NCI-H2196 (cell line): ENCODE data around the gene PLSCR5.

Experiments
- DNase-seq: peaks from one replicate; lab custom pipeline; 2025; ENCODE audit not compliant: unreplicated experiment; lab: John Stamatoyannopoulos, UW

Gene PLSCR5

DNA sequence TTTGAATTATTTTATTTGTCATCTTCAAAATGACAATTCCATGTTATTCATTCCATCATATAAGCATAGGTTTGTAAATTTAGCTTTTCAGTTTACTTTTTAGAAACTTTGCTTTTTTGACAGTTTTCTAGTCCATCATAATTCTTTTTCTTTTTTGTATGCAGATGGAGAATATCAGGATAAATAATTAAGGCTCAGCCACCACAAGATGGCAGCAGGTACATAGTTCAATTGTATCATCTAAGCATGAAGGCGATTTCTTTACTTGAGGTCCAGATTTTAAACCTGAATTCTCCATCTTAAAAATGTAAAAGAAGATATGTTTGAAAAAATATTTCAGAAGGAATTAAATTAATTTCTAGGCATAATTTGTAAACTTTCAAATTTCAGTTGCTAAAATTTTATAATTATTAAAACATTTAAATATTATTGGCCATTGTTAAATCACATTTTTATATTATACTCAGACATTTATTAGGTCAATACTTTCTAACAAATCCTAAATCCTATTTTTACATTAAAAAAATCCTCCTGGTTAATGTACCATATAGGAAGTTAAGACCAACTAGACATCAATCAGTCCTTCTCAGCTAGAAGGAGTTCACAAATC, 15.1 kb downstream of the PLSCR5 start:
- DNase-seq, result peak; percentile 12

DNA sequence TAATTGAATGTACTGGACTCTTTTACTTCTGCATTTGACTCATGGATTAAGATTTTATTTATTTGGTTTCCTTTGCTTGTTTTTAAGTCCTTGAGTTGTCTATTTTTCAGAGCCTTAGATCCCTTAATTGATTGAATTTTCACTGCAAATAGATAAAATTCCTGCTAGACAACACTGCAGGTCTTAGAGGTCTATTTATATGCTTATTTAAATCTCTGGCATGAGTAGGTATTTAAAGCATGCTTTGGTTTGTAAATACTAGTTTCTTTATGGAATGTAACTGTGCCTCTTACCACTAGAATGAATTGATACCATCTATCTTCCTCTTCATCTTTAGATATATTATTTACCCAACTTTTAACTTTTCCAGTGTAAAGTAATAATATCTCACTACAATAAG, 20.0 kb downstream of the PLSCR5 start:
- no peak for DNase-seq

DNA sequence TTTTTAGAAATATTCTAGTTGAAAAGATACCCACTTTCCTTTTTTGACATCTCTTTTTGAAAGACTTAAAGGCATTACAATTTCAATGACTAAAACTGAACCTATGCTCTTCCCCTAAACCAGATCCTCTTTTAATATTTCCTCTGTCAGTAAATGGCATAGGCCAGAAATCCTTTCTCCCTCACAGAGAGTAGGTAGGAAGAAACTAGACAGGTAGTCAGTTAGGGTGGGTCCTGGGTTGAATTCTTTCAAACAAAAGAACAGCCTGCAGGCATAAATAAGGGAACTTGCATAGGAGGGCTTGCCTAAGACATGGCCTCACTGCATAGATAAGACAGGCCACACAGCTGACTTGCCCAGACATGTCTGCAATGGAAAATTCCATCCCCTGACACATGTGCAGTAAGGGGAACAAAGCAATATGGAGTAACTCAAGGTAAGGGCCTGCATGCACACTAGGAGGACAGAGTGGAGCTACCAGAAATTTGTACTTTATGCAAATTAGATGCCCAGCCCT, 23.1 kb downstream of the PLSCR5 start:
- no peak for DNase-seq

DNA sequence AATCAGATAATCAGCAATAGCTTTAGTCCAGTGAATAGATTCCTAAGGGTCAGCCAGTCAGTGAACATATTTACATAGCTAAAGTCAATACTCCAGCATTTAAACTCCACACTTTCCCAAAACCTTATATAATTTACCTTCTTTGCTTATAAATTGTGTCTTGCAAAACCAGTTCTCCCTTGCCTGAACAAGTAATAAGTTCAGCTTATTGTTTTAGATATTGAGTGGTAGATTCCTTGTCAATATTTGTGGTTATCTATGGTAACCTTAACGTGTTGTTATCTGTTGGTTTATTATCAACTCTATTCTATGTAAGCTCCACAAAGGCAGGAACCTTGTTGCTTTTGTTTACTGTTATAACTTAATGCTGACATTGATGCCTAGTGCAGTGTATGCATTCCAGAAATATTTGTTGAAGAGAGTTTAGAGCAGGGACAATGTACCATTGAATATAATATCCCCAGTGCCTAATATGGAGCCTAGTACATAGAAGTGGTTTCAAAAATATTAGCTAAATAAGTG, 24.0 kb downstream of the PLSCR5 start:
- no peak for DNase-seq

DNA sequence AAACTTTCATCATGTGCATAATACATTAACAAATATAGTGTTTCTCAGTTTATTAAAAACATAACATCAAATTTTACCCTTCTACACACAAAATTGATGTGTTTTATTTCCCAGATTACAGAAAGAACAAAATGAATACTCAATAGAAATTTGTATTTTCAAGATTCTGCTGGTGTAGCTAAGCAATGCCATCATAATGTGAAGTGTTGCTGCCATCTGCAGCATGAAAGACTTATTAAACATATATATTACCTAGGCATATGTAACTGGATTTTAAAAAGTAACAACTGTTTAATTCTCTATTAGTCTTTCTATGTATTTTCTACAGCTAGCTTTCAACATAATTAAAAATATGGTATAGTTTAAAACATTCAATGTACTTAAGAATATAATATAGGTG, 27.5 kb downstream of the PLSCR5 start:
- peak; percentile 45 for DNase-seq

DNA sequence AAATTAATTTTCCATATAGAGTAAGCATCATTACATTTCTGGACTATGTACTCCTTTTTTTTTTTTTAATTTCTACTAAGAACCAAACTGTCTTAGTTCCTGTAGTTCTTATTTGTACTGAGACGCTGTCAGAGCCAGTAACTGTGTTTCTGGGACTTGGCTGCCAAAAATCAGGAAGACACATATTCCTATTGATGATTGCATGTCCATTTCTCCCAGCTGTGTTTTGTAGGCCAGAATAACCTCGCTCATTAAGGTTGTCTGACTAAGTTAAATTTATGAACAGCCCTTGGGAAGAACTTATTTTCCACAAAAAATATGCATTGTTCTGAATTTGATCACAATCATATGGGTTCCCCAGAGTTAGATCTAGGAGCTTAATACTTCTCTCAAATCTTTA, 29.5 kb downstream of the PLSCR5 start:
- DNase-seq, result no peak

DNA sequence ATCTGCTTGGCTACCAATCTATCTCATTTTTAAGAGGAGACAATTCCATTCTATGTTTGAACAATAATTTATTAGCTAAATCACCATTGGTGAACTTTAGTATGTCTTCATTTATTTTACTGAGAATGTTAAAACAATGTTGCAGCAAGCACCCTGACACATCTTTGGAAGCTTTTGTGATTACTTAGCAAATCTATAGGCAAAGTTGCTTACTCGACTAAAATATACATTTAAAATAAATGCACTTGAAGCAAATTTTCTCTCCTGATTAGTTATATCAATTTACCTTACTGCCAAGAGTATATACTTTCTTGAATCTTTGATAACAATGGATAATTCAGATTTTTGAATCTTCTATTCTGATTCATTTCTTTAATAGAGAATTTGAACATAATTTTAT, 31.0 kb downstream of the PLSCR5 start:
- DNase-seq, result no peak

DNA sequence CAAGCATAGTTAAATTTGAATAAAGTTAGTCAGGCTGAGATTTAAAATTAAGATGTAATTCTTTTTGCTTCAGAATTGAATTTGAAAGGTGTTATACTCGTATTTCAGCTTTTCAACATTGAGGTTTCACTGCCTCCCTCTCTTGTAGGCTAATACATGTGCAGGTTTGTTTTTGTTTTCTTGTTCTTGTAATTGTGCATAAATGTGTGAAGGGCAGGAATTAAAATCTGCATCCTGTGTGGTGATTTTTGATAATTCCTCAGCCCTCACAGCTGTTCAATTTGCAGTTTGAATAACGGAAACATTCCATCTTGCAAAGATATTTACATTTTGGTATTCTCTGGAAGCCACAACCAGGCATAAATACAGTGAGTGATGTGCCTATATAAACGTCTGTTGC, 35.8 kb downstream of the PLSCR5 start:
- DNase-seq, result no peak

DNA sequence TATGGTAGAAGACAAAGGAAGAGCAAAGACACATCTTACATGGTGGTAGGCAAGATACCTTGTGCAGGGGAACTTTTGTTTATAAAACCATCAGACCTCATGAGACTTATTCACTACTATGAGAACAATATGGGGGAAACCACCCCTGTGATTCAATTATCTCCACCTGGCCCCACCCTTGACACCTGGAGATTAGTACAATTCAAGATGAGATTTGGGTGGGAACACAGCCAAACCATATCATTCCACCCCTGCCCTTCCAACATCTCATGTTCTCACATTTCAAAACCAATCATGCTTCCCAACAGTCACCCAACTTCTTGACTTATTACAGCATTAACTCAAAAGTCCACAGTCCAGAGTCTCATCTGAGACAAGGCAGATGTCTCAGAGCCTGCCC, 39.0 kb downstream of the PLSCR5 start:
- DNase-seq, result no peak

DNA sequence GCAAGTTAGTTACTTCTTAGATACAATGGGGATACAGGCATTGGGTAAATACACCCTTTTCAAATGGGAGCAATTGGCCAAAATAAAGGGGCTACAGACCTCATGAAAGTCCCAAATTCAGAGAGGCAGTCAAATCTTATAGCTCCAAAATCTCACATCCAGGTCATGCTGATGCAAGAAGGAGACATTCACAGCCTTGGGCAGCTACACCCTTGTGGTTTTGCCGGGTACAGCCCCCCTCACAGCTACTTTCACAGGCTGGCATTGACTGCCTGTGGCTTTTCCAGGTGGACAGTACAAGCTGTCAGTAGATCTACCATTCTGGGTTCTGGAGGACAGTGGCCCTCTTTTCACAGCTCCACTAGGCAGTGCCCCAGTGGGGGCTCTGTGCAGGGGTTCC, 43.3 kb downstream of the PLSCR5 start:
- no peak for DNase-seq

DNA sequence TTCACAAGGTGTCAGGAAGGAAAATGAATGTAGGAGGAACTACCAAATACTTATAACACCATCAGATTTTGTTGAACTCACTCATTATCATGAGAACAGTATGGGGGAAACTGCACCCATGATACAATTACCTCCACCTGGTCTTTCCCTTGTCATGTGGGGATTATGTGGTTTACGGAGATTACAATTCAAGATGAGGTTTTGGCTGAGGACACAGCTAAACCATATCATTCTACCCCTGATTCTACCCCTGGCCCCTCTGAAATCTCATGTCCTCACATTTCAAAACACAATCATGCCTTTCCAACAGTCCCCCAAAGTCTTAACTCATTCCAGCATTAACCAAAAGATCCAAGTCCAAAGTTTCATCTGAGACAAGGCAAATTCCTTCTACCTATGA, 43.7 kb downstream of the PLSCR5 start:
- DNase-seq, result no peak

DNA sequence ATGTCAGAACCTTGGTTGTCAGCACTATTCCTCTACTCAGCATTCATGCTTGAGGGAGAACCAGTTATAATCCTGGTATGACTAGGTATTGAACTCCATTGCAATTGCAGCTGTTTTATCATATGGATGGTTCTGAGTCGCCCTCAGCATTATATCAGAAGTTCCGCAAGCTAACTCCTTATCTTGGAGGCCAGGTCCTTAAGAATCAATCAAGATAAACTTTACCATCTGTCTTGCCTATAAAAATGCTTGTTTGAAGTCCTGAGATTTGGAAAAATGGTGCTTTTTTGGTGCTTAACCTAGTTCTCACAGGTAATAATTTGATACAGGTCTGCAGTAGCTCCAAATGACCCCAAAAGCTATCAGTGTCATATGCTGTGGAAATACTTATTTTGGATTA, 44.5 kb downstream of the PLSCR5 start:
- no peak for DNase-seq

DNA sequence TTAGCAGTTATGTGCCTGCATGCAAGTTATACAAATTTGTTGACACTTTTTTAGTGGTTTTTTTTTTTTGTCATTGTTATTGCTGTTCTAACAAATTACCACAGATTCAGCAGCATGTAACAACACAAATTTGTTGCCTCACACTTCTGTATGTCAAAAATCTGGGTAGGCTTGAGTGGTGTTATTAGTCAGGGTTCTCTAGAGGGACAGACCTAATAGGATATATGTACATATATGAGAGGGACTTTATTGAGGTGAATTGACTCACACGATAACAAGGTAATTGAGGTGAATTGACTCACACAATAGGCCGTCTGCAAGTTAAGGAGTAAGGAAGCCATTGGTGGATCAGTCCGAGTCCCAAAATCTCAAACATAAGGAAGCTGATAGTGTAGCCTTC, 45.8 kb downstream of the PLSCR5 start:
- DNase-seq, result no peak

DNA sequence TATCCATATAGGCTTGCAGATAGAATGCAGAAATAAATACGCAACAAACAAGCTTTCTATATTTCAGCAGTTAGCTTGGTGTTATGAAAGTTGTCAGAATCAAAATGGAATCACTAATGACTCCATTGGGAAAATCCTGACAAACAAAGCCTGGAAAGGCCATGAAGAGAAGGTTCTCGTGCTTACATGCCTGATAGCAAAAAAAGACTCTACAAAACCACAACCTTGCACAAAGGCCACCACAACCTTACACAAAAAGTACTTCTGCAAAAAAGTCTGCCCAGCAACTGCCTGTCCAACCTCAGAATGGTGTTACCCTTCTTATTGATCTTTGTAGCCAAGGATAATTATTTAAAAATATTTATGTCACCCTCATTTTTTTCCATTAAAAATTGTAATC, 46.4 kb downstream of the PLSCR5 start:
- no peak for DNase-seq

DNA sequence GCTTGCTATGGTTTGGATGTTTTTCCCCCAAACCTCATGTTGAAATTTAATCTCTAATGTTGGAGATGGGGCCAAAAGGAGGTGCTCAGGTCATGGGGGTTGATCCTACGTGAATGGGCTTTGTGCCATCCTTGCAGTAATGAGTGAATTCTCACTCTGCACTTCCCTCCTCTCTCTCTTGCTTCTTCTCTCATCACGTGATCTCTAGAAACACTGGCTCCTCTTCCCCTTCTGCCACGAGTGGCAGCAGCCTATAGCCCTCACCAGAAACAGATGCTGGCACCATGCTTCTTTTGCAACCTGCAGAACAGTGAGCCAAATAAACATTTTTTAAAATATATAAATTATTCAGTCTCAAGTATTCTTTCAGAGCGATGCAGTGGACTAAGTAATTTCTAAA, 47.4 kb downstream of the PLSCR5 start:
- no peak for DNase-seq

DNA sequence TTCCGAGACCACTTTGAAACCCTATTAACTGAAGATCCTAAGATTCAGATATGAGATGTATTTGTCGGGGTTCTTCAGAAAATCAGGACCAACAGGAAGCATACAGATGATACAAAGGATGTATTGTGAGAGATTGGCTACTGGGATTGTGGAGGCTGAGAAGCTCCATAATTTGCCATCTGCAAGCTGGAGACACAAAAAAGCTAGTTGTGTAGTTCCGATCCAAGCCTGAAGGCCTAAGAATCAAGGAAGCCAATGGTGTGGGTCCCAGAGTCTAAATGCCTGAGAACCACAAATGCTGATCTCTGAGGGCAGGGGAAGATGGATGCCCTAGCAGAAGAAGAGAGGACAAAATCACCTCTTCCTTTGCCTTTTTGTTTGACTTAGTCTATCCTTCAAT, 49.8 kb downstream of the PLSCR5 start:
- DNase-seq, result no peak

DNA sequence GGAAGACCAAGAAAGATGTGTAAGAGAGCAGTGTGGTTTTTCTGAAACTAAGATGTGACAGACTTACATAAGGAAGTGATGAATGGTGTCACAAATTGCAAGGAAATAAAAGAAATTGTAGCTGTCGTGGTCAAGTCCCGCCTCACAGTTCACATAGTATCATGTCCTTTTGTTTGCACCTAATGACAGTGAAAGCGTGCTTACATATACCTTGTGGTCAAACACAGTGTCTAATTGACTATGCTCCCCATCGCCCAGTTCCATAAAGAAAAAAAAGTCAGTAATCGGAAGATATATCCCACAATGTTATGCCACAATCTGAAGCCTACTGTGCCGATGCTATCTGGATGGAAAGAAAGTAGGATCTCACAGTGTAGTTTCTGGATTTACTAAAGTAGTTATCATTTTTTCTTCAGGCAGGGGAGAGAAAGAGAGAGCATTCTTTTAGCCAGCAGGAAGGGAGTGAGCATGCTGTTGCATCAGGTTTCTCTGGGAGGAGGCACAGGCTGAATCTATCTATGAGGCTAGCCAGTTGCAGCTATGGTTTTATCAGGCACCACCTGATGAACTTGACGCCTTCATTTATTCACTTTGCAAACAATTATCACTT, 50.9 kb downstream of the PLSCR5 start:
- no peak for DNase-seq

DNA sequence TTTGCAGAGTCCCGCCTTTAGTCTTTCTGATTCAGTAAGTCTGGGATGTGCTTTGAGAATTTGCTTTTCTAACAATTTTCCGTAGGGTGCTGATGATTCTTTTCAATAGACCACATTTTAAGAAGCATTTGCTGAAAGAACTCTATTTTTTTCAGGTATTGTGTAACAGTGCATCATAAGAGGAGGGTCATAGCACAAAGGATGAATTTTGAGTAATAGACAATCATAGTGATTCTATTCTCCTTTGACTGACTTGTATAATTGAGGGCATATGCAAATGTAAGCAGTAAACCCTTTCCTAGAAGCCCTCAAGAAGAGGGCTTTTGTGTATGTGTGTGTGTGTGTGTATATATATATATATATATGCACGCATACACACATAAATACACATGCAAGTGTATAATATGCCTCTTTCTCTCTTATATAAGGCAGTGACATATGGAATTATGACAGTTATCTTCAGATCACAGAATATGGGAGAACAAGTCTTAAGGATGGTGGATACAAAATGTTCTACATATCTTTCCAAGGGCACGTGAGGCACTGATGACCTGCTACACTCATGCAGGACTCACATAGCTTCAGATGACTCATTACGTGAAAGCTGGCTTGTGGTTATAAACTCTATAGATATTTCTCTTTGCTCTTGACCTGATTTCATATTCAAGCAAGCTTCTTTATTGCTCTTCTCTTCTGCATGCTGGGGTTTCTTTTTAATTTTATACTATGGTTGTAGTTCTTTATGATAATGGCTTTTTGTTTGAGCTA, 54.2 kb downstream of the PLSCR5 start:
- DNase-seq, result no peak

DNA sequence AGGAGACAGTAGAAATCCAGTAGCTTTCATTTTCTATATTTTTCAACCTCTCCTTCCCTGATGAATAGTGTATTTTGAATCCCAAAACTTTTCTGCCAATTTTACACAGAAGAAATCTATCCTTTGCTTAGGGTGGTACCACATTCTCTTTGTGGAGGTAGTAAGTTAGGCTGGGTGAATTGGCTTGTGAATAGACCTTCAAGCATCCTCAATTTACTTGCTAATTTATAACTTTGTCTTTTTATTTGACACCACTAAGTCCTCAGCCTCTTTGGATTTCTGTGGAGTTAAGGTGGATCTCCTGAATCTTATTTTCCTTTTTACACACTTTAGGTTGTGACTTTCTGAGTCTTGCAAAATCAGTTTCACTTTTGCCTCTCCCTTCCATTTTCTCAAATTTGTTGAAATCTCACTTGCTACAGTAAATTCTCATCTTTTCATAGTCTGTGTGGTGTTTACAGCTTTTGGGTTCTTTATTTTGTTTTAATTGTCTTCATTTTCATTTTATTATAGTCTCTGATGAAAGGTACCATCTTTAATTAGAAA, 55.0 kb downstream of the PLSCR5 start:
- DNase-seq, result no peak

DNA sequence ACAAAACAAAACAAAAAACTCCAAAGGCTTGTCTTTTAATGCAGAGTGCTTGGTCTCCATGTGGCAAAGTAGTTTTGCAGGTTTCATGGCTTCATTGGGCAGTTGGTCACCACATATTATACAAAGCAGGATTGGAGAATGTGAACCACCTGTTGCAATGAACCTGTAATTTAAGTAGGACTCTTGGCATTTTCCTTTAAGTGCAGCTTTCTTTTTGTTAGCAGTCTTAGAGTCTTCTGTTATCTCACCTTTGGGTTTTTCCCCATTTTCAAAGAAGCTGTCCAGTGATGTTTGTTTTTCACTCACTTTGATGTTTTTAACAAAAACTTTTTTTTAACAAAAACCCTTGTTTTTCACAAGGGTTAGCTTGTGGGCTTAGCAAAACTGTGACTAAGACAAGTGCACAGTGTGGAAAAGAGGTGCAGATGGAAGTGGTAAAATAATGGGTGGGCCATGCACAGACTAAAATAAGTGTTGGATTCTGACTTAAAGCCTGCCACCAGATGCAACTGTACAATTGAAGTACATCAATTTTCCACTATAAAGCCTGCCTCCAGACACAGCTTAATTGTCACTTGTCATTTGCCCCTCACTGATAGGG, 57.8 kb downstream of the PLSCR5 start:
- DNase-seq, result no peak

DNA sequence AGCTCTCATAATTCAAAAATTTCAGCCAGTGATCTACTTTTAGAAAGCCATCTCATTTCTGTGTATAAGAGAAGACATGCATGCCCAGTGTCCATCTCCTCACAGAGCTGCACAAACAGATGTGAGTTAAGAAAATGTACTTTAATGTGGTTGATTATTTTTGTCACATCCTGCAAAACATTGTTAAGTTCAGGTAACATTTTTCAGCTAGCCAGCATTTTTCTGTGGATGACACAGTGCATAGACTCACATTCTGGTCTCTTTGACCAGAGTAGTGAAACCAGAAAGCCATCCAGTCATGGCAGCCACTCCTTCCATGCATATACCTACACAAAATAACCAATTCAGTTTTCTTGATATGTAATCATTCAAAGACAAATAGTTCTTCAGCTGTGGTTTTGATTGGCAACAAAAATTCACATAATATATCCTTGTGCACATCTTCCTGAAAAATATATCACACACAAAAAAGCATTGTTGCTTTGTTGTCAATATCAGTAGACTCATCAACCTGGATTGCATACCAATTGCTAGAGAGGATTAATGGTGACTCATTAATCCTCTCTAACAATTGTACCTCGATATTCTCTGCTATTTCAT, 58.7 kb downstream of the PLSCR5 start:
- no peak for DNase-seq
